Glutamatergic neuron (in vitro differentiated cells): ENCODE data around the gene GIN1. TPM values are rescaled to one million over a fixed set of nuclear protein-coding genes. Genes with fewer than 3 reads are reported as not detected.

Experiments
- DNase-seq: peaks from one replicate; pipeline ENCODE4 v3.0.0; 2022
- H3K27ac Mint-ChIP-seq: one replicate; pipeline ENCODE4 v1.8.0; 2020; ENCODE audit warnings: mild to moderate bottlenecking, mixed read lengths, inconsistent platforms; ENCODE audit not compliant: unreplicated experiment
- H3K27me3 Mint-ChIP-seq: one replicate; pipeline ENCODE4 v1.8.0; 2020; ENCODE audit warnings: mild to moderate bottlenecking, moderate library complexity, mixed read lengths, inconsistent platforms; ENCODE audit not compliant: unreplicated experiment
- H3K36me3 Mint-ChIP-seq: one replicate; pipeline ENCODE4 v1.8.0; 2020; ENCODE audit warnings: mild to moderate bottlenecking, mixed read lengths, inconsistent platforms; ENCODE audit not compliant: unreplicated experiment
- H3K4me1 Mint-ChIP-seq: one replicate; pipeline ENCODE4 v1.8.0; 2020; ENCODE audit warnings: mild to moderate bottlenecking, low read depth, mixed read lengths, inconsistent platforms; ENCODE audit not compliant: unreplicated experiment
- H3K4me3 Mint-ChIP-seq: one replicate; pipeline ENCODE4 v1.8.0; 2020; ENCODE audit warnings: mild to moderate bottlenecking, mixed read lengths, inconsistent platforms; ENCODE audit not compliant: unreplicated experiment
- H3K9me3 Mint-ChIP-seq: one replicate; pipeline ENCODE4 v1.8.0; 2020; ENCODE audit warnings: mild to moderate bottlenecking, moderate library complexity, mixed read lengths, inconsistent platforms; ENCODE audit not compliant: unreplicated experiment
- total RNA-seq: library from RNA; stranded (reverse); fragmentation: NEBNext Ultra II Directional; extraction: Animal tissue kit (Norgen Biotek cat#: 25700); gene quantifications from one replicate; pipeline ENCODE4 v1.2.1, GENCODE V29; 2021; ENCODE audit not compliant: unreplicated experiment
- TF ChIP-seq, protein P1 (sequence below): fragments of 200-600 bp; sonication (generic); IDR thresholded peaks from one replicate; pipeline ENCODE4 v1.5.0; 2021; ENCODE audit not compliant: partially characterized antibody, unreplicated experiment

The GIN1 gene
- total RNA-seq, 1 donor from 2014 or later = 9.6 TPM

DNA sequence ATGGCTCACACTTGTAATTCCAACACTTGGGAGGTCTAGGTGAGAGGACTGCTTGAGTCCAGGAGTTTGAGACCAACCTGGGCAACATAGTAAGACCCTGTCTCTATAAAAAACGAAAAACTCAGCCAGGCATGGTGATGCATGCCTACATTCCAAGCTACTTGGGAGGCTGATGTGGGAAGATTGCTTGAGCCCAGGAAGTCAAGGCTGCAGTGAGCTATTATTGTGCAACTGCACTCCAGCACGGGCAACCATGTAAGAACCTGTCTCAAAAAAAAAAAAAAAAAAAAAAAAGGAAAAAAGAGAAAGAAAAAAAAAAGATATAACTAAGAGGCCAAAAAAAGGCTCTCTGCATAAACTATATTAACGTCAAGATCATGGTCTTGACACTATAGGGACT lies 27.3 kb downstream of the GIN1 start:
- no peak overlapping the region for H3K27ac Mint-ChIP-seq
- no peak overlapping the region for H3K4me3 Mint-ChIP-seq
- no peaks in the 10 kb centered on the region for H3K36me3 Mint-ChIP-seq
- no peaks in the 10 kb centered on the region for H3K27me3 Mint-ChIP-seq
- H3K9me3 Mint-ChIP-seq = no peaks in the 10 kb centered on the region
- TF ChIP-seq, protein P1, sequence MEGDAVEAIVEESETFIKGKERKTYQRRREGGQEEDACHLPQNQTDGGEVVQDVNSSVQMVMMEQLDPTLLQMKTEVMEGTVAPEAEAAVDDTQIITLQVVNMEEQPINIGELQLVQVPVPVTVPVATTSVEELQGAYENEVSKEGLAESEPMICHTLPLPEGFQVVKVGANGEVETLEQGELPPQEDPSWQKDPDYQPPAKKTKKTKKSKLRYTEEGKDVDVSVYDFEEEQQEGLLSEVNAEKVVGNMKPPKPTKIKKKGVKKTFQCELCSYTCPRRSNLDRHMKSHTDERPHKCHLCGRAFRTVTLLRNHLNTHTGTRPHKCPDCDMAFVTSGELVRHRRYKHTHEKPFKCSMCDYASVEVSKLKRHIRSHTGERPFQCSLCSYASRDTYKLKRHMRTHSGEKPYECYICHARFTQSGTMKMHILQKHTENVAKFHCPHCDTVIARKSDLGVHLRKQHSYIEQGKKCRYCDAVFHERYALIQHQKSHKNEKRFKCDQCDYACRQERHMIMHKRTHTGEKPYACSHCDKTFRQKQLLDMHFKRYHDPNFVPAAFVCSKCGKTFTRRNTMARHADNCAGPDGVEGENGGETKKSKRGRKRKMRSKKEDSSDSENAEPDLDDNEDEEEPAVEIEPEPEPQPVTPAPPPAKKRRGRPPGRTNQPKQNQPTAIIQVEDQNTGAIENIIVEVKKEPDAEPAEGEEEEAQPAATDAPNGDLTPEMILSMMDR = no peak
- no peak for DNase-seq
- H3K4me1 Mint-ChIP-seq = no peaks in the 10 kb centered on the region

DNA sequence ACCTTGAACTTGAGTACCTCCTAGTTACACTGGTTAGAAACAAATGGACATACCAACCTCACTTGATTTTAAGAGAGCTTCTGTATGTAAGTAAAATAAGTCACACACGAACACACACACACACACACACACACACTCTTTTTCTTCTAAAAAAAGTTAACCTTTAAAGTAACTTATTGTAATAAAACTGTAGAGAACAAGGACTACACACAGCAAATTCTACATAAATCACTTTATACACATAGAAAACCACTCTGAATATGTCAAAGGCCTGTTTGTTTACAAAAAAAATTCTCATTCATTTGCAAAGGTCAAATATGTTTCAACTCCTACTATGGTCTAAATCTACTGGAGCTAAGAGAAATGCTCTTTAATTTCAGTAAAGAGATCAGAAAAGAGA lies 29.1 kb downstream of the GIN1 start:
- no peaks in the 10 kb centered on the region for H3K4me1 Mint-ChIP-seq
- H3K27me3 Mint-ChIP-seq = no peaks in the 10 kb centered on the region
- no peak overlapping the region for H3K27ac Mint-ChIP-seq
- H3K36me3 Mint-ChIP-seq = peaks cover 8% of the 10 kb centered on the region
- no peak for DNase-seq
- TF ChIP-seq, protein P1 = no peak
- no peaks in the 10 kb centered on the region for H3K9me3 Mint-ChIP-seq
- H3K4me3 Mint-ChIP-seq = no peak overlapping the region

DNA sequence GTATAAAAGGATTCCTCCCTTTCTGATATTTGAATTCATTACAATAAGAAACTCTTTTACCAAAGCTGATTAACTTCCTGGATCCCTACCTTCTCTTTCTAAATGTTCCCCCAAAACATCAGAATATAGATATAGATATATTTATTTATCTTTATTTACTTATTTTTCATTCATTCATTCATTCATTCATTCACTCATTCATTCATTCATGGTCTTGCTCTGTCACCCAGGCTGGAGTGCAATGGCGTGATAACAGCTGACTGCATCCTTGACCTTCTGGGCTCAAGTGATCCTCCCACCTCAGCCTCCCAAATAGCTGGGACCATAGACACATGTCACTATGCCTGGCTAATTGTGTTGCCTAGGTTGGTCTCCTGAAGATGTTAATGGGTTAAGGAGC lies 30.7 kb downstream of the GIN1 start:
- TF ChIP-seq, protein P1 = no peak
- H3K9me3 Mint-ChIP-seq = peaks cover under 1% of the 10 kb centered on the region
- H3K4me3 Mint-ChIP-seq = no peak overlapping the region
- no peak overlapping the region for H3K27ac Mint-ChIP-seq
- no peak for DNase-seq
- peaks cover 10% of the 10 kb centered on the region for H3K36me3 Mint-ChIP-seq
- H3K4me1 Mint-ChIP-seq = no peaks in the 10 kb centered on the region
- no peaks in the 10 kb centered on the region for H3K27me3 Mint-ChIP-seq

DNA sequence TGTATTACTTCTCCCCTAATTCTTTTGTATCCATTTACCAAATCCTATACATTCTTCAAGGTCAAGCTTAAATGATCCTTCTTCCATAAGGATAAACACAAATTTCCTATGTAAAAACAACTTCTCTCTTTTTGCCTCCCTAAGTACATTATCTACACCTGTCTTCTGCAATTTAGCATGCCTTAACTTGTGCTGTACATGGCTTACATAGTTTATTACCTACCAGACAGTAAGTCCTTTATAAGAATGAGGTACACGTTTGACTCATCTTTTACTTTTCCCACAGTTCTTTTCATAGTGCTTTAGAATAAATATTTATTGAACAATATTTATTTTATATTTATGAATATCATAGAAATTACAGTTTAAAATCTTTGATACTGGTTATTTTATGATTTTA lies 33.4 kb downstream of the GIN1 start:
- H3K27ac Mint-ChIP-seq = no peak overlapping the region
- H3K4me3 Mint-ChIP-seq = no peak overlapping the region
- DNase-seq = no peak
- no peaks in the 10 kb centered on the region for H3K4me1 Mint-ChIP-seq
- H3K36me3 Mint-ChIP-seq = peaks cover 22% of the 10 kb centered on the region
- no peaks in the 10 kb centered on the region for H3K27me3 Mint-ChIP-seq
- peaks cover 2% of the 10 kb centered on the region for H3K9me3 Mint-ChIP-seq
- TF ChIP-seq, protein P1 = no peak

DNA sequence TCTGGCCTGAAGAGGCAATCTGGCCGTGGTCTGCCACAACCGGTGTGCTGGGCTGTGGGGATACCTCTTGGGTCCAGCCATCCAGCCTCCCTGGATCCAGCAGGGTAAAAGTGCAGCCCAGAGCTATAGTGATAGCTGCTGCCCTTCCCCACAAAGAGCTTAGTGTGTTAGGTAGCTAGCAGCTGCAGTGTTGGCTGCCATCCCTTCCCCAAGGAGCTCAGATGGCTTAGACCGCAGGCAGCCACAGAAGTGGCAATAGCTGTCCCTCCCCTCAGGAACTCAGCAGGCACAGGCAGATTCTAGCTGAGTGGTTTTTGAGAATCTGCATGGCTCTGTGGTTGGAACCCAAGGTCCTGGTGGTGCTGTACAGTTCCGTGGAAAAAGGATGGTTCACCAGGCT lies 40.1 kb downstream of the GIN1 start:
- no peak for DNase-seq
- H3K27me3 Mint-ChIP-seq = no peaks in the 10 kb centered on the region
- TF ChIP-seq, protein P1 = no peak
- no peak overlapping the region for H3K4me3 Mint-ChIP-seq
- H3K9me3 Mint-ChIP-seq = peaks cover 16% of the 10 kb centered on the region
- no peak overlapping the region for H3K27ac Mint-ChIP-seq
- H3K36me3 Mint-ChIP-seq = peaks cover 44% of the 10 kb centered on the region
- H3K4me1 Mint-ChIP-seq = no peaks in the 10 kb centered on the region
